Skeletal muscle satellite cell (primary cell): ENCODE measurements around the gene CEMIP.
A peak's percentile ranks its signal among the peaks of the same experiment; 100 is the strongest.

ENCODE experiments used
- H3K27me3 ChIP-seq: 2 replicates; pipeline ENCODE4 v1.7.0; 2013; ENCODE audit warnings: low read length; ENCODE audit not compliant: control insufficient read depth, insufficient read depth
- H3K36me3 ChIP-seq: 2 replicates; pipeline ENCODE4 v1.7.0; 2013; ENCODE audit warnings: mild to moderate bottlenecking, control low read depth, low read length; ENCODE audit not compliant: insufficient read depth
- H3K4me1 ChIP-seq: 2 replicates; pipeline ENCODE4 v1.7.0; 2013; ENCODE audit warnings: low read length; ENCODE audit not compliant: control insufficient read depth, insufficient read depth
- H3K4me2 ChIP-seq: 2 replicates; pipeline ENCODE4 v1.7.0; 2013; ENCODE audit warnings: mild to moderate bottlenecking, low read length
- H3K4me3 ChIP-seq: 2 replicates; pipeline ENCODE4 v1.7.0; 2013; ENCODE audit warnings: low read length
- H3K9ac ChIP-seq: 2 replicates; pipeline ENCODE4 v1.7.0; 2013; ENCODE audit warnings: mild to moderate bottlenecking, low read depth, low read length, moderate library complexity
- H3K9me3 ChIP-seq: replicated peaks from 2 replicates; pipeline ENCODE4 v1.7.0; 2013; ENCODE audit warnings: mild to moderate bottlenecking, control low read depth, low read length

CEMIP gene

GRCh38 chr15:80878867-80879250 lies 99.7 kb downstream of the CEMIP start:
- Histone ChIP-seq H3K4me2 (no peak overlapping the region), H3K36me3 (no peaks in the 10 kb centered on the region), H3K4me3 (no peak overlapping the region), H3K27me3 (no peaks in the 10 kb centered on the region), H3K9me3 (no peaks in the 10 kb centered on the region), H3K9ac (no peak overlapping the region), H3K4me1 (peaks cover 13% of the 10 kb centered on the region)

- Histone ChIP-seq H3K4me3 (no peak overlapping the region), H3K27me3 (peaks cover 3% of the 10 kb centered on the region), H3K4me1 (peaks cover 13% of the 10 kb centered on the region), H3K4me2 (no peak overlapping the region), H3K9me3 (no peaks in the 10 kb centered on the region), H3K9ac (no peak overlapping the region), H3K36me3 (no peaks in the 10 kb centered on the region)
Measured at GRCh38 chr15:80880086-80880485, 100.9 kb downstream of the CEMIP start.

- H3K9me3 ChIP-seq = no peaks in the 10 kb centered on the region
- no peak overlapping the region for H3K4me2 ChIP-seq
- peaks cover 1% of the 10 kb centered on the region for H3K4me1 ChIP-seq
- H3K27me3 ChIP-seq = peaks cover 3% of the 10 kb centered on the region
- no peak overlapping the region for H3K9ac ChIP-seq
- H3K4me3 ChIP-seq = no peak overlapping the region
- no peaks in the 10 kb centered on the region for H3K36me3 ChIP-seq
Measured at GRCh38 chr15:80883641-80884040, 104.5 kb downstream of the CEMIP start.

- Histone ChIP-seq H3K4me2 (no peak overlapping the region), H3K9me3 (no peaks in the 10 kb centered on the region), H3K36me3 (no peaks in the 10 kb centered on the region), H3K27me3 (peaks cover 3% of the 10 kb centered on the region), H3K9ac (no peak overlapping the region), H3K4me3 (no peak overlapping the region), H3K4me1 (peaks cover 4% of the 10 kb centered on the region)
Measured at GRCh38 chr15:80885016-80885579, 105.9 kb downstream of the CEMIP start.

GRCh38 chr15:80887148-80887547 lies 108.0 kb downstream of the CEMIP start:
- Histone ChIP-seq H3K4me1 (peaks cover 17% of the 10 kb centered on the region), H3K9me3 (no peaks in the 10 kb centered on the region), H3K4me2 (no peak overlapping the region), H3K9ac (no peak overlapping the region), H3K36me3 (no peaks in the 10 kb centered on the region), H3K27me3 (peaks cover 3% of the 10 kb centered on the region), H3K4me3 (no peak overlapping the region)

GRCh38 chr15:80888846-80889245 lies 109.7 kb downstream of the CEMIP start:
- Histone ChIP-seq H3K4me2 (no peak overlapping the region), H3K27me3 (peaks cover 3% of the 10 kb centered on the region), H3K4me3 (no peak overlapping the region), H3K36me3 (no peaks in the 10 kb centered on the region), H3K9ac (no peak overlapping the region), H3K4me1 (peaks cover 25% of the 10 kb centered on the region), H3K9me3 (no peaks in the 10 kb centered on the region)

GRCh38 chr15:80890341-80891005 lies 111.3 kb downstream of the CEMIP start:
- no peaks in the 10 kb centered on the region for H3K27me3 ChIP-seq
- H3K9me3 ChIP-seq = no peaks in the 10 kb centered on the region
- H3K4me3 ChIP-seq = no peak overlapping the region
- no peaks in the 10 kb centered on the region for H3K36me3 ChIP-seq
- no peak overlapping the region for H3K9ac ChIP-seq
- H3K4me2 ChIP-seq = peak overlapping the region; percentile 63
- H3K4me1 ChIP-seq = peaks cover 29% of the 10 kb centered on the region

- H3K4me1 ChIP-seq = peaks cover 29% of the 10 kb centered on the region
- H3K9ac ChIP-seq = no peak overlapping the region
- no peak overlapping the region for H3K4me3 ChIP-seq
- peaks cover 5% of the 10 kb centered on the region for H3K36me3 ChIP-seq
- no peaks in the 10 kb centered on the region for H3K27me3 ChIP-seq
- H3K9me3 ChIP-seq = peaks cover 4% of the 10 kb centered on the region
- no peak overlapping the region for H3K4me2 ChIP-seq
Measured at GRCh38 chr15:80891006-80891405, 111.8 kb downstream of the CEMIP start.

GRCh38 chr15:80892414-80892813 lies 113.2 kb downstream of the CEMIP start:
- Histone ChIP-seq H3K4me1 (peaks cover 29% of the 10 kb centered on the region), H3K9me3 (peaks cover 6% of the 10 kb centered on the region), H3K36me3 (peaks cover 5% of the 10 kb centered on the region), H3K4me3 (no peak overlapping the region), H3K4me2 (no peak overlapping the region), H3K9ac (no peak overlapping the region), H3K27me3 (no peaks in the 10 kb centered on the region)

- H3K4me2 ChIP-seq = no peak overlapping the region
- H3K4me3 ChIP-seq = no peak overlapping the region
- H3K9ac ChIP-seq = no peak overlapping the region
- peaks cover 6% of the 10 kb centered on the region for H3K9me3 ChIP-seq
- peaks cover 29% of the 10 kb centered on the region for H3K4me1 ChIP-seq
- no peaks in the 10 kb centered on the region for H3K27me3 ChIP-seq
- peaks cover 5% of the 10 kb centered on the region for H3K36me3 ChIP-seq
Measured at GRCh38 chr15:80893777-80894176, 114.6 kb downstream of the CEMIP start.

- Histone ChIP-seq H3K4me2 (no peak overlapping the region), H3K4me3 (no peak overlapping the region), H3K9ac (no peak overlapping the region), H3K9me3 (peaks cover 6% of the 10 kb centered on the region), H3K27me3 (no peaks in the 10 kb centered on the region), H3K4me1 (peaks cover 26% of the 10 kb centered on the region), H3K36me3 (peaks cover 5% of the 10 kb centered on the region)
Measured at GRCh38 chr15:80895091-80895490, 115.9 kb downstream of the CEMIP start.

GRCh38 chr15:80895965-80896364 lies 116.8 kb downstream of the CEMIP start:
- no peaks in the 10 kb centered on the region for H3K27me3 ChIP-seq
- peaks cover 5% of the 10 kb centered on the region for H3K36me3 ChIP-seq
- no peak overlapping the region for H3K4me3 ChIP-seq
- no peak overlapping the region for H3K9ac ChIP-seq
- H3K4me2 ChIP-seq = no peak overlapping the region
- peaks cover 6% of the 10 kb centered on the region for H3K9me3 ChIP-seq
- H3K4me1 ChIP-seq = peaks cover 18% of the 10 kb centered on the region
